Fibroblast of peridontal ligament (primary cell): ENCODE data around the gene RELN.
"Not testable (repeated sequence)": the region's sequence is repeated elsewhere in the genome, so short reads cannot be mapped to it uniquely, and the experiment has no call there.

Experiments used
- DNase-seq: peaks from one replicate; pipeline ENCODE4 v3.0.0-alpha.2; 2010; ENCODE audit errors: extremely low read depth

Gene RELN

GRCh38 chr7:103487419-103487818 lies 502.0 kb downstream of the RELN start:
- no peak for DNase-seq

- DNase-seq = not testable (repeated sequence)
Measured at GRCh38 chr7:103486873-103487272, 502.6 kb downstream of the RELN start.

- DNase-seq = no peak
Measured at GRCh38 chr7:103480771-103481170, 508.7 kb downstream of the RELN start.

GRCh38 chr7:103474956-103475355 lies 514.5 kb downstream of the RELN start:
- no peak for DNase-seq

GRCh38 chr7:103469095-103469948 lies 520.1 kb downstream of the RELN start:
- no peak for DNase-seq

- no peak for DNase-seq
Measured at GRCh38 chr7:103466814-103467213, 522.6 kb downstream of the RELN start.

GRCh38 chr7:103462358-103462757 lies 527.1 kb downstream of the RELN start:
- no peak for DNase-seq

- DNase-seq = peak; percentile 45
Measured at GRCh38 chr7:103447073-103447960, 542.1 kb downstream of the RELN start.

GRCh38 chr7:103446049-103446520 lies 543.4 kb downstream of the RELN start, which contains the start of gene SLC26A5:
Gene SLC26A5, minus strand, starts transcription at chr7:103446207. Its CDS starts 24,693 bp downstream, at chr7:103421514.
- DNase-seq = no peak

GRCh38 chr7:103445228-103446048 lies 544.0 kb downstream of the RELN start:
- peak; percentile 8 for DNase-seq

- no peak for DNase-seq
Measured at GRCh38 chr7:103439661-103440060, 549.8 kb downstream of the RELN start.

- no peak for DNase-seq
Measured at GRCh38 chr7:103437623-103438022, 551.8 kb downstream of the RELN start.

GRCh38 chr7:103432712-103433111 lies 556.7 kb downstream of the RELN start:
- peak; percentile 7 for DNase-seq

- DNase-seq = no peak
Measured at GRCh38 chr7:103425177-103425576, 564.3 kb downstream of the RELN start.

GRCh38 chr7:103423467-103424179 lies 565.8 kb downstream of the RELN start:
- no peak for DNase-seq
